HepG2 (cell line): ENCODE measurements around the gene PIANP. TPM values are rescaled to one million over a fixed set of nuclear protein-coding genes. Genes with fewer than 3 reads are reported as not detected.
A peak's percentile ranks its signal among the peaks of the same experiment; 100 is the strongest.

Experiments used
- DDIT3 ChIP-seq: sonication (generic); formaldehyde crosslinking; IDR thresholded peaks from 2 replicates; pipeline ENCODE4 v1.4.0; 2020; ENCODE audit warnings: mild to moderate bottlenecking, missing genetic modification reagents
- DZIP1 ChIP-seq: sonication (generic); formaldehyde crosslinking; IDR thresholded peaks from 2 replicates; pipeline ENCODE4 v1.5.0; 2020; ENCODE audit warnings: mild to moderate bottlenecking, missing genetic modification reagents
- ELF3 ChIP-seq: IDR thresholded peaks from 2 replicates; pipeline ENCODE4 v1.6.1; 2016; ENCODE audit warnings: missing genetic modification reagents, missing compliant biosample characterization
- FOXO1 ChIP-seq: sonication (generic); formaldehyde crosslinking; IDR thresholded peaks from 2 replicates; pipeline ENCODE4 v1.4.0; 2020; ENCODE audit warnings: missing genetic modification reagents
- GLI4 ChIP-seq: sonication (generic); formaldehyde crosslinking; IDR thresholded peaks from 2 replicates; pipeline ENCODE4 v1.5.1; 2020; ENCODE audit warnings: missing genetic modification reagents, mild to moderate bottlenecking, moderate library complexity, borderline replicate concordance
- HMGA1 ChIP-seq: sonication (generic); formaldehyde crosslinking; conservative IDR thresholded peaks from 2 replicates; pipeline ENCODE4 v1.4.0; 2020; ENCODE audit warnings: missing genetic modification reagents
- KDM6A ChIP-seq: IDR thresholded peaks from 2 replicates; pipeline ENCODE4 v1.6.1; 2016; ENCODE audit warnings: low read depth
- RARA ChIP-seq: IDR thresholded peaks from 2 replicates; pipeline ENCODE4 v1.6.1; 2016; ENCODE audit warnings: missing genetic modification reagents, missing compliant biosample characterization
- ZBTB49 ChIP-seq: sonication (generic); formaldehyde crosslinking; IDR thresholded peaks from 2 replicates; pipeline ENCODE4 v1.4.0; 2020; ENCODE audit warnings: missing genetic modification reagents, borderline replicate concordance
- ZC3H4 ChIP-seq: sonication (generic); formaldehyde crosslinking; IDR thresholded peaks from 2 replicates; pipeline ENCODE4 v1.4.0; 2020; ENCODE audit warnings: missing genetic modification reagents, borderline replicate concordance
- ZNF224 ChIP-seq: sonication (generic); formaldehyde crosslinking; IDR thresholded peaks from 2 replicates; pipeline ENCODE4 v1.5.0; 2020; ENCODE audit warnings: mild to moderate bottlenecking, missing genetic modification reagents
- ZNF407 ChIP-seq: sonication (generic); formaldehyde crosslinking; IDR thresholded peaks from one replicate; pipeline ENCODE4 v1.5.1; 2020; ENCODE audit warnings: mild to moderate bottlenecking, missing genetic modification reagents; ENCODE audit errors: not compliant biosample characterization
- ZNF619 ChIP-seq: sonication (generic); formaldehyde crosslinking; IDR thresholded peaks from 2 replicates; pipeline ENCODE4 v1.4.0; 2020; ENCODE audit warnings: mild to moderate bottlenecking, missing genetic modification reagents
- ZNF720 ChIP-seq: sonication (generic); formaldehyde crosslinking; IDR thresholded peaks from 2 replicates; pipeline ENCODE4 v1.4.0; 2020; ENCODE audit warnings: missing genetic modification reagents
- ZSCAN29 ChIP-seq: sonication (generic); formaldehyde crosslinking; conservative IDR thresholded peaks from 2 replicates; pipeline ENCODE4 v1.4.0; 2020; ENCODE audit warnings: mild to moderate bottlenecking, missing genetic modification reagents
- polyA plus RNA-seq, 8 experiments: library from polyadenylated mRNA; depleted of rRNA in 3 of 8; stranded (reverse) in 7 of 8; unstranded in 1 of 8; fragments of >200 nt; fragmentation: Illumina TruSeq in 4 of 8; extraction: Trizol in 4 of 8; gene quantifications; 2 replicates each; pipeline versions ENCODE4 v1.2.1 to v1.2.3, GENCODE V29; 2011 to 2016; ENCODE audit warnings: low read depth in 4 of 8, missing spikeins in 1 of 8, mixed read lengths in 1 of 8; ENCODE audit not compliant: insufficient read depth in 1 of 8
- total RNA-seq, 5 experiments: library from RNA; depleted of rRNA; stranded (reverse); fragments of >200 nt; fragmentation: Illumina TruSeq; extraction: Trizol; gene quantifications; 2 replicates each; pipeline ENCODE4 v1.2.3, GENCODE V29; 2016; ENCODE audit warnings: low read depth in 1 of 5

Gene PIANP
- total and polyA plus RNA-seq, 2 of the 13 experiments (the other 11 are each of a cell fraction or from before 2014, with no cell fraction given), result not detected

GRCh38 chr12:6688543-6688998 lies 12.0 kb downstream of the PIANP start (continued):
- TF ChIP-seq ZNF407 (CRISPR knock-in tag), result peak; percentile 23
- peak; percentile 35; the same call in 1 of the 2 replicates for TF ChIP-seq RARA (CRISPR knock-in tag)
- TF ChIP-seq ZC3H4 (CRISPR knock-in tag), result no peak
- no peak for TF ChIP-seq ZNF224 (CRISPR knock-in tag)
- TF ChIP-seq ZNF619 (CRISPR knock-in tag), result 0 out of 2 replicates have a peak, but pooled peaks have one; percentile 58
- TF ChIP-seq FOXO1, result no peak
- 0 out of 2 replicates have a peak, but pooled peaks have one; percentile 24 for TF ChIP-seq GLI4
- TF ChIP-seq ZNF720 (CRISPR knock-in tag), result no peak
- no peak for TF ChIP-seq DZIP1
- TF ChIP-seq HMGA1 (CRISPR knock-in tag), result no peak
- TF ChIP-seq ZSCAN29 (CRISPR knock-in tag), result no peak
- no peak for TF ChIP-seq ZBTB49
- no peak for TF ChIP-seq DDIT3 (CRISPR knock-in tag)
- no peak for TF ChIP-seq KDM6A
- peak; percentile 15; the same call in 1 of the 2 replicates for TF ChIP-seq ELF3 (CRISPR knock-in tag)
